Measurements from ENCODE around the gene ZDHHC12.
A peak's percentile ranks its signal among the peaks of the same experiment; 100 is the strongest.
"Not testable (repeated sequence)": the region's sequence is repeated elsewhere in the genome, so short reads cannot be mapped to it uniquely, and the experiment has no call there.

ZDHHC12 gene

GRCh38 chr9:128707446-128707845 lies 16.5 kb downstream of the ZDHHC12 start:
- Mint-ChIP-seq H3K27ac (no peak overlapping the region), H3K4me3 (no peak overlapping the region), H3K36me3 (no peaks in the 10 kb centered on the region), H3K27me3 (no peaks in the 10 kb centered on the region), H3K4me1 (peaks cover 5% of the 10 kb centered on the region), H3K9me3 (no peaks in the 10 kb centered on the region)
- ATAC-seq (ENCODE audit: low read depth) (no peak), DNase-seq (ENCODE audit: low spot score in 2 of 2) (no peak)

GRCh38 chr9:128706671-128707381 lies 17.1 kb downstream of the ZDHHC12 start:
- no peak for ATAC-seq (ENCODE audit: low read depth)
- Mint-ChIP-seq H3K36me3 (no peaks in the 10 kb centered on the region), H3K27me3 (no peaks in the 10 kb centered on the region), H3K4me1 (peaks cover 8% of the 10 kb centered on the region), H3K4me3 (no peak overlapping the region), H3K9me3 (no peaks in the 10 kb centered on the region), H3K27ac (no peak overlapping the region)
- DNase-seq (ENCODE audit: low spot score in 2 of 2), result no peak

GRCh38 chr9:128706045-128706444 lies 17.9 kb downstream of the ZDHHC12 start:
- no peaks in the 10 kb centered on the region for H3K36me3 Mint-ChIP-seq
- no peaks in the 10 kb centered on the region for H3K27me3 Mint-ChIP-seq
- ATAC-seq (ENCODE audit: low read depth) (no peak), DNase-seq (ENCODE audit: low spot score in 2 of 2) (no peak)
- peaks cover 12% of the 10 kb centered on the region for H3K4me1 Mint-ChIP-seq
- H3K4me3 Mint-ChIP-seq, result no peak overlapping the region
- H3K9me3 Mint-ChIP-seq, result no peaks in the 10 kb centered on the region
- no peak overlapping the region for H3K27ac Mint-ChIP-seq

GRCh38 chr9:128705051-128705965 lies 18.6 kb downstream of the ZDHHC12 start:
- DNase-seq (ENCODE audit: low spot score in 2 of 2), result no peak
- ATAC-seq (ENCODE audit: low read depth), result no peak
- Mint-ChIP-seq H3K9me3 (no peaks in the 10 kb centered on the region), H3K27ac (no peak overlapping the region), H3K4me1 (peaks cover 12% of the 10 kb centered on the region), H3K27me3 (no peaks in the 10 kb centered on the region), H3K4me3 (no peak overlapping the region), H3K36me3 (no peaks in the 10 kb centered on the region)

- ATAC-seq (ENCODE audit: low read depth) (no peak), DNase-seq (ENCODE audit: low spot score in 2 of 2) (no peak)
- H3K9me3 Mint-ChIP-seq, result no peaks in the 10 kb centered on the region
- H3K36me3 Mint-ChIP-seq, result no peaks in the 10 kb centered on the region
- H3K27ac Mint-ChIP-seq, result no peak overlapping the region
- peaks cover 12% of the 10 kb centered on the region for H3K4me1 Mint-ChIP-seq
- no peaks in the 10 kb centered on the region for H3K27me3 Mint-ChIP-seq
- H3K4me3 Mint-ChIP-seq, result no peak overlapping the region
Observed at GRCh38 chr9:128704356-128704670, 19.6 kb downstream of the ZDHHC12 start.

- Mint-ChIP-seq H3K36me3 (no peaks in the 10 kb centered on the region), H3K27ac (no peak overlapping the region), H3K27me3 (no peaks in the 10 kb centered on the region), H3K4me3 (peak overlapping the region; percentile 86), H3K9me3 (no peaks in the 10 kb centered on the region), H3K4me1 (peaks cover 12% of the 10 kb centered on the region)
- no peak for ATAC-seq (ENCODE audit: low read depth)
- no peak for DNase-seq (ENCODE audit: low spot score in 2 of 2)
Observed at GRCh38 chr9:128703616-128704355, 20.1 kb downstream of the ZDHHC12 start.

GRCh38 chr9:128702949-128703615 lies 20.8 kb downstream of the ZDHHC12 start:
- DNase-seq (ENCODE audit: low spot score in 2 of 2), result no peak
- H3K27me3 Mint-ChIP-seq, result no peaks in the 10 kb centered on the region
- H3K27ac Mint-ChIP-seq, result peak overlapping the region; percentile 78
- peak overlapping the region; percentile 86 for H3K4me3 Mint-ChIP-seq
- no peaks in the 10 kb centered on the region for H3K9me3 Mint-ChIP-seq
- peak; percentile 20 for ATAC-seq (ENCODE audit: low read depth)
- H3K4me1 Mint-ChIP-seq, result peaks cover 12% of the 10 kb centered on the region
- H3K36me3 Mint-ChIP-seq, result no peaks in the 10 kb centered on the region

- DNase-seq (ENCODE audit: low spot score in 2 of 2), result peak; percentile 89 to 94
- Mint-ChIP-seq H3K4me3 (peak within 1 kb of the TSS; percentile 86), H3K27ac (peak within 1 kb of the TSS; percentile 78), H3K4me1 (peaks cover 12% of the 10 kb centered on the region), H3K36me3 (no peaks in the 10 kb centered on the region), H3K9me3 (no peaks in the 10 kb centered on the region), H3K27me3 (no peaks in the 10 kb centered on the region)
- peak; percentile 91 for ATAC-seq (ENCODE audit: low read depth)
Observed at GRCh38 chr9:128702445-128702948, 21.4 kb downstream of the ZDHHC12 start, which contains the start of gene PKN3. TSS of gene PKN3 (plus strand) at chr9:128702503. CDS start at chr9:128702916, 413 bp downstream.

GRCh38 chr9:128701227-128701854 lies 22.6 kb downstream of the ZDHHC12 start:
- ATAC-seq (ENCODE audit: low read depth), result no peak
- no peak overlapping the region for H3K27ac Mint-ChIP-seq
- H3K9me3 Mint-ChIP-seq, result no peaks in the 10 kb centered on the region
- DNase-seq (ENCODE audit: low spot score in 2 of 2), result no peak
- H3K36me3 Mint-ChIP-seq, result peaks cover 1% of the 10 kb centered on the region
- H3K4me3 Mint-ChIP-seq, result peak overlapping the region; percentile 62
- H3K27me3 Mint-ChIP-seq, result no peaks in the 10 kb centered on the region
- H3K4me1 Mint-ChIP-seq, result peaks cover 12% of the 10 kb centered on the region

- not testable (repeated sequence) for H3K27me3 Mint-ChIP-seq; H3K9me3 Mint-ChIP-seq; H3K27ac Mint-ChIP-seq; DNase-seq (ENCODE audit: low spot score in 2 of 2); H3K36me3 Mint-ChIP-seq; ATAC-seq (ENCODE audit: low read depth); H3K4me3 Mint-ChIP-seq
- H3K4me1 Mint-ChIP-seq, result peaks cover 12% of the 10 kb centered on the region
Observed at GRCh38 chr9:128699096-128699795, 24.7 kb downstream of the ZDHHC12 start.

- H3K4me1 Mint-ChIP-seq, result peaks cover 11% of the 10 kb centered on the region
- DNase-seq (ENCODE audit: low spot score in 2 of 2) (no peak), ATAC-seq (ENCODE audit: low read depth) (no peak)
- H3K27me3 Mint-ChIP-seq, result no peaks in the 10 kb centered on the region
- no peak overlapping the region for H3K27ac Mint-ChIP-seq
- peaks cover 15% of the 10 kb centered on the region for H3K36me3 Mint-ChIP-seq
- H3K9me3 Mint-ChIP-seq, result no peaks in the 10 kb centered on the region
- no peak overlapping the region for H3K4me3 Mint-ChIP-seq
Observed at GRCh38 chr9:128696923-128697707, 26.8 kb downstream of the ZDHHC12 start.

- Mint-ChIP-seq H3K27me3 (no peaks in the 10 kb centered on the region), H3K27ac (no peak overlapping the region), H3K4me1 (peaks cover 14% of the 10 kb centered on the region), H3K36me3 (peaks cover 18% of the 10 kb centered on the region), H3K9me3 (no peaks in the 10 kb centered on the region), H3K4me3 (no peak overlapping the region)
- no peak for DNase-seq (ENCODE audit: low spot score in 2 of 2)
- ATAC-seq (ENCODE audit: low read depth), result no peak
Observed at GRCh38 chr9:128694344-128694743, 29.6 kb downstream of the ZDHHC12 start.
